Testis (tissue), 2 donors: ENCODE data around the gene SPOP.

Source experiments
- POLR2A ChIP-seq: fragments of 450-650 bp; IDR thresholded peaks from one replicate; pipeline ENCODE4 v1.6.1; 2017; ENCODE audit warnings: antibody characterized with exemption, mild to moderate bottlenecking, moderate library complexity
- TF ChIP-seq, protein P1 (sequence below), 3 experiments: fragments of 450-650 bp in 2 of 3; fragments of 200-600 bp in 1 of 3; sonication (generic) in 1 of 3; IDR thresholded peaks; one replicate each; pipeline ENCODE4 v1.5.1; 2016 to 2019; ENCODE audit warnings: antibody characterized with exemption in 3 of 3, mild to moderate bottlenecking in 2 of 3, moderate library complexity in 1 of 3

DNA sequence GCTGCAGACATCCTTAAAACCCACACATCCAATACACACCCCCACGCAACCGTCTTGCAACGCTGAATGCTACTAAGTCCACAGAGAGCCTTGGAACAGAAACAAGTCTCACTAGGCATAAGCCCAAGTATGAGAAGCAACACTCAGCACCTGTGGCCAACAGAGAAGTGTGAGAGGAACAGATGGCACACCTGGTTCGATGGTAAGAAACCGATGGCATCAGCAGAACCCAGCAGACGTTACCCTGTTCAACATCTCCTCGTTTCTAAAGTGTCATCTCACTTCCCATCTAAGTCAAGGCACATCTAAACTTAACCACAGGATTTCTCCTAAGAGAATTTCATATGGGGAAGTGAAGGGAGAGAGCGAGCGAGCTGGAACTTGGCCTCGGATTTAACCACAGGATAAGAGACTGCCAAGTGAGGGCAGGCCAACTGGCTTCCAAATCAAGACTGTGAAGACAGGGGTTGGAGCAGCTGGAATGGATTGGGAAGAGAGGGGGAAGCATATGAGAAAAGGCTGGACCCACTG lies 61.2 kb downstream of the SPOP start:
- TF ChIP-seq, protein P1, sequence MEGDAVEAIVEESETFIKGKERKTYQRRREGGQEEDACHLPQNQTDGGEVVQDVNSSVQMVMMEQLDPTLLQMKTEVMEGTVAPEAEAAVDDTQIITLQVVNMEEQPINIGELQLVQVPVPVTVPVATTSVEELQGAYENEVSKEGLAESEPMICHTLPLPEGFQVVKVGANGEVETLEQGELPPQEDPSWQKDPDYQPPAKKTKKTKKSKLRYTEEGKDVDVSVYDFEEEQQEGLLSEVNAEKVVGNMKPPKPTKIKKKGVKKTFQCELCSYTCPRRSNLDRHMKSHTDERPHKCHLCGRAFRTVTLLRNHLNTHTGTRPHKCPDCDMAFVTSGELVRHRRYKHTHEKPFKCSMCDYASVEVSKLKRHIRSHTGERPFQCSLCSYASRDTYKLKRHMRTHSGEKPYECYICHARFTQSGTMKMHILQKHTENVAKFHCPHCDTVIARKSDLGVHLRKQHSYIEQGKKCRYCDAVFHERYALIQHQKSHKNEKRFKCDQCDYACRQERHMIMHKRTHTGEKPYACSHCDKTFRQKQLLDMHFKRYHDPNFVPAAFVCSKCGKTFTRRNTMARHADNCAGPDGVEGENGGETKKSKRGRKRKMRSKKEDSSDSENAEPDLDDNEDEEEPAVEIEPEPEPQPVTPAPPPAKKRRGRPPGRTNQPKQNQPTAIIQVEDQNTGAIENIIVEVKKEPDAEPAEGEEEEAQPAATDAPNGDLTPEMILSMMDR (IDR thresholded peaks at IDR 0.05): no peak
- TF ChIP-seq POLR2A: no peak
